ENCODE measurements around the gene DNAJC4. TPM values are rescaled to one million over a fixed set of nuclear protein-coding genes. Genes with fewer than 3 reads are reported as not detected.

DNAJC4 gene
- total RNA-seq, 4 donors from 2014 or later = 13.8 to 30.0 (median 18.9) TPM

DNA sequence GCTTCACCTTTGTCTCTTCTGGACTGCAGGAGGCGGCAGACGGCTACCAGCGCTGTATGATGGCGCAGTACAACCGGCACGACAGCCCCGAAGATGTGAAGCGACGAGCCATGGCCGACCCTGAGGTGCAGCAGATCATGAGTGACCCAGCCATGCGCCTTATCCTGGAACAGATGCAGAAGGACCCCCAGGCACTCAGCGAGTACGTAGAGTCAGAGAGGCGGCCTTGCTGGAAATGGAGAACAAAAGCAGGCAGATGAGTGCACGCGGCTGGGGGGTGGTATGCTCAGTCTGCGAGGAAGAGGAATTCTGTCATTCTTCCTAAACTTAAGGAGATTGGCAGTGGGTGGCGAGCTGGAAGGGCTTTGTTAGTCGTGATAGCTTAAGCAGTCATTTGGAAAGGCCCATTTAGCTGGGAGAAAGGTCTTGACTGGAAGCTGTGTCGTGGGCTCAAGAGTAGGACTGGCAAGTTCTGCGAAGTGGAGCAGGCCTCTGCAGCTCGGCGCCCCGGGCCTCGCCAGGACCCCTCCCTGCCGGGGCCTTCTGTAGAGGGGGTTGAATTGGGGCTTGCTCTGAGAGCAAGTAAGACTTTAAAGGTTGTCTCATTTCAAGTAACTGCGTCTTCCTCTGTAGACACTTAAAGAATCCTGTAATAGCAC, 26.8 kb upstream of the DNAJC4 start:
- TF ChIP-seq POLR2A (IDR thresholded peaks at IDR 0.05) (no peak), CTCF (IDR thresholded peaks at IDR 0.05 in 4 of 5, conservative IDR thresholded peaks at IDR 0.05 in 1 of 5) (no peak)
- DNase-seq (no peak), ATAC-seq (no peak)
- Histone ChIP-seq H3K27me3 (no peaks in the 10 kb centered on the region), H3K36me3 (peaks cover 3 to 71% of the 10 kb centered on the region in 2 donors), H3K4me1 (peaks cover 17 to 22% of the 10 kb centered on the region in 2 donors), H3K9me3 (no peaks in the 10 kb centered on the region), H3K27ac (no peak overlapping the region), H3K4me3 (no peak overlapping the region)
- intact Hi-C loops (cut with DNase I; ENCODE audit: low total_unique reads) (loop anchor here (1.0 kb wide), 4 partner anchors 48 to 101 kb away; partner anchors contain the start of gene PLCB3), in situ Hi-C loops (cut with MboI; ENCODE audit: low sequenced_read_pairs in 4 of 4) (loop anchor here in 2 of 4 donors (5.0 kb wide), 1 partner anchor 94 kb away; no protein-coding TSS in a partner anchor)

GRCh38 chr11:64204080-64204440, 26.3 kb upstream of the DNAJC4 start:
- no peak for TF ChIP-seq POLR2A (IDR thresholded peaks at IDR 0.05)
- TF ChIP-seq CTCF (IDR thresholded peaks at IDR 0.05 in 4 of 5, conservative IDR thresholded peaks at IDR 0.05 in 1 of 5) = no peak
- no peak overlapping the region for H3K4me3 ChIP-seq
- in situ Hi-C loops (cut with MboI; ENCODE audit: low sequenced_read_pairs in 4 of 4) (loop anchor here in 2 of 4 donors (5.0 kb wide), 1 partner anchor 93 kb away; no protein-coding TSS in a partner anchor), intact Hi-C loops (cut with DNase I; ENCODE audit: low total_unique reads) (loop anchor here (1.0 kb wide), 4 partner anchors 47 to 100 kb away; partner anchors contain the start of gene PLCB3)
- H3K9me3 ChIP-seq = no peaks in the 10 kb centered on the region
- no peak for ATAC-seq
- H3K36me3 ChIP-seq = peaks cover 3 to 66% of the 10 kb centered on the region in 2 donors
- H3K27ac ChIP-seq = peak overlapping the region in 2 of 4 donors; percentile 27 to 78
- H3K27me3 ChIP-seq = no peaks in the 10 kb centered on the region
- peaks cover 17 to 22% of the 10 kb centered on the region in 2 donors for H3K4me1 ChIP-seq
- DNase-seq = no peak

GRCh38 chr11:64204464-64204989, 25.8 kb upstream of the DNAJC4 start:
- no peak overlapping the region for H3K4me3 ChIP-seq
- no peaks in the 10 kb centered on the region for H3K27me3 ChIP-seq
- in situ Hi-C loops (cut with MboI; ENCODE audit: low sequenced_read_pairs in 4 of 4) = loop anchor here in 2 of 4 donors (5.0 kb wide), 1 partner anchor 93 kb away; no protein-coding TSS in a partner anchor
- TF ChIP-seq CTCF (IDR thresholded peaks at IDR 0.05 in 4 of 5, conservative IDR thresholded peaks at IDR 0.05 in 1 of 5) (peak; percentile 55 to 80 (median 69)), POLR2A (IDR thresholded peaks at IDR 0.05) (no peak)
- DNase-seq (peak; percentile 76 to 88), ATAC-seq (peak; percentile 92 to 96)
- peaks cover 17 to 22% of the 10 kb centered on the region in 2 donors for H3K4me1 ChIP-seq
- no peaks in the 10 kb centered on the region for H3K9me3 ChIP-seq
- intact Hi-C loops (cut with DNase I; ENCODE audit: low total_unique reads) = loop anchor here (1.0 kb wide), 4 partner anchors 47 to 100 kb away; partner anchors contain the start of gene PLCB3
- H3K27ac ChIP-seq = peak overlapping the region; percentile 24 to 78 (median 26)
- peaks cover 3 to 63% of the 10 kb centered on the region in 2 donors for H3K36me3 ChIP-seq

- H3K36me3 ChIP-seq = peaks cover 3 to 45% of the 10 kb centered on the region in 2 donors
- in situ Hi-C loops (cut with MboI; ENCODE audit: low sequenced_read_pairs in 4 of 4) = loop anchor here in 1 of 4 donors (5.0 kb wide), 1 partner anchor 96 kb away; the partner anchor contains the start of gene CATSPERZ
- H3K27me3 ChIP-seq = no peaks in the 10 kb centered on the region
- ATAC-seq = no peak
- H3K4me3 ChIP-seq = peak within 1 kb of the TSS; percentile 37 to 47 (median 44)
- intact Hi-C loops (cut with DNase I; ENCODE audit: low total_unique reads) = no loop called here
- peak within 1 kb of the TSS; percentile 70 to 78 (median 78) for H3K27ac ChIP-seq
- peak in 1 of 2 donors; percentile 51 for DNase-seq
- no peaks in the 10 kb centered on the region for H3K9me3 ChIP-seq
- H3K4me1 ChIP-seq = peaks cover 17 to 22% of the 10 kb centered on the region in 2 donors
- TF ChIP-seq POLR2A (IDR thresholded peaks at IDR 0.05) (peak in 1 of 2 donors; percentile 29), CTCF (IDR thresholded peaks at IDR 0.05 in 4 of 5, conservative IDR thresholded peaks at IDR 0.05 in 1 of 5) (no peak)
These were observed 23.7 kb upstream of the DNAJC4 start, which contains the start of gene FERMT3 for GRCh38 chr11:64206457-64207255. Gene FERMT3, plus strand, starts transcription at chr11:64206721. Its CDS starts 644 bp downstream, at chr11:64207365.
